ENCODE data around the gene ADRA2B.

DNA sequence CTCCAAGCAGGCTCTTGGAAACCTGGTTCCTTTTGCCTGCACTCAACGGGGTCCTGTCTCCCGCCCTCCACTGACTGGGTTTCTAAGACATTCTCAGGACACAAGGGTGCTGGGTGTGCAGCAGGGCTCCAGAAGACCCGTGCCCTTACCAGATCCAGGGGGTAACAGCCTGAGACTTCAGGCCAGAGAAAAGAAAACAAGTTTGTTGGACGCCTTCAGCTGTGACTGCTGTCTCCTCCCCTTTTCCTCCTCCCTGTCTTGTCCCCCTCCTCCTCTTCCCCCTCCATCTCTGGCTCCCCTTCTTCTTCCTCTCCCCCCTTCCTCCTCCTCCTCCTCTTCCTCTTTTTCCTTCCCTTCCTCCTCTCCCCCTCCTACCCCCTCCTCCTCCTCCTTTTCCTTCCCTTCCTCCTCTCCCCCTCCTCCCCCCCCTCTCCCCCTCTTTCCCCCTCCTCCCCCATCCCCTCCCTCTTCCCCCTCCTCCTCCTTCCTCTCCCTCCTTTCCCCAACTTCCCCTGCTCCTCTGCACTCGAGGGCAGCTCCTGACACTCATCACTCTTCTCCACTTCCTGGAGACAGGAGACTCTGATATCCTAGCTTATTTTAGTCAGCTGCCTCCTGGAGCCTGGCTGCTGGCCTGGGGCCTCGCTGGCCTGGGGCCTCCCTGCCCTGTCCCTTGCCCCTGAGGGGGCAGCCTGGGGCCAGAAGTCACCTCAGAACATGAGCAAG lies 12.4 kb downstream of the ADRA2B start:
- no peak for TF ChIP-seq POLR2A (IDR thresholded peaks at IDR 0.05)
- TF ChIP-seq, protein P1, sequence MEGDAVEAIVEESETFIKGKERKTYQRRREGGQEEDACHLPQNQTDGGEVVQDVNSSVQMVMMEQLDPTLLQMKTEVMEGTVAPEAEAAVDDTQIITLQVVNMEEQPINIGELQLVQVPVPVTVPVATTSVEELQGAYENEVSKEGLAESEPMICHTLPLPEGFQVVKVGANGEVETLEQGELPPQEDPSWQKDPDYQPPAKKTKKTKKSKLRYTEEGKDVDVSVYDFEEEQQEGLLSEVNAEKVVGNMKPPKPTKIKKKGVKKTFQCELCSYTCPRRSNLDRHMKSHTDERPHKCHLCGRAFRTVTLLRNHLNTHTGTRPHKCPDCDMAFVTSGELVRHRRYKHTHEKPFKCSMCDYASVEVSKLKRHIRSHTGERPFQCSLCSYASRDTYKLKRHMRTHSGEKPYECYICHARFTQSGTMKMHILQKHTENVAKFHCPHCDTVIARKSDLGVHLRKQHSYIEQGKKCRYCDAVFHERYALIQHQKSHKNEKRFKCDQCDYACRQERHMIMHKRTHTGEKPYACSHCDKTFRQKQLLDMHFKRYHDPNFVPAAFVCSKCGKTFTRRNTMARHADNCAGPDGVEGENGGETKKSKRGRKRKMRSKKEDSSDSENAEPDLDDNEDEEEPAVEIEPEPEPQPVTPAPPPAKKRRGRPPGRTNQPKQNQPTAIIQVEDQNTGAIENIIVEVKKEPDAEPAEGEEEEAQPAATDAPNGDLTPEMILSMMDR (IDR thresholded peaks at IDR 0.05) = no peak

All from lower leg skin (tissue), 3 donors.